Measurements from ENCODE around the gene ZNF215.
"Not testable (repeated sequence)": the region's sequence is repeated elsewhere in the genome, so short reads cannot be mapped to it uniquely, and the experiment has no call there.

The ZNF215 gene

GRCh38 chr11:6943131-6943530 is 16.9 kb downstream of the ZNF215 start:
- no peak for DNase-seq

DNA sequence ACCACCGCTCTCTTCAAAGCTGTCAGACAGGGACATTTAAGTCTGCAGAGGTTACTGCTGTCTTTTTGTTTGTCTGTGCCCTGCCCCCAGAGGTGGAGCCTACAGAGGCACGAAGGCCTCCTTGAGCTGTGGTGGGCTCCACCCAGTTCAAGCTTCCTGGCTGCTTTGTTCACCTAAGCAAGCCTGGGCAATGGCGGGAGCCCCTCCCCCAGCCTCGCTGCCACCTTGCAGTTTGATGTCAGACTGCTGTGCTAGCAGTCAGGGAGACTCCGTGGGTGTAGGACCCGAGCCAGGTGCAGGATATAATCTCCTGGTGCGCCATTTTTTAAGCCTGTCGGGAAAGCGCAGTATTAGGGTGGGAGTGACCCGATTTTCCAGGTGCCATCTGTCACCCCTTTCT is 28.0 kb downstream of the ZNF215 start:
- not testable (repeated sequence) for DNase-seq

DNA sequence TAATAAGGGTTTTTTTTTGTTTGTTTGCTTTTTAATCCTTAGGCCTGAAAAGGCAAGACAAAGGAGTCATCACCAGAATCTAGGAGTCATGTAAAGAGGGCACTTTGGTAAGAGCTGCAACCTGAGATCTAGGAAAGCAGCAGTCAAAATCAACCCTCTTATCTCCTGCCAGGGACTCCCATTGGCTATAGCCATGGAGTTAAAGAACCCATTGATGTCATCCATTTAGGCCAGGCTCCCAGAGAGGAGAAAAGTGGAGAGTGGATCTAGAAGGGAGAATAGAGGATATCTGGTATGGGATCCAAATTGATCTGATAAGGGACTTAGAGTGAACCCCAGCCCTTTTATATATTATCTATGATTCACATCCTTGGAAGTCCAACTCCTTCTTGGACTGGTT is 35.9 kb downstream of the ZNF215 start:
- DNase-seq, result no peak

GRCh38 chr11:6962673-6963072 is 36.4 kb downstream of the ZNF215 start:
- DNase-seq, result no peak

DNA sequence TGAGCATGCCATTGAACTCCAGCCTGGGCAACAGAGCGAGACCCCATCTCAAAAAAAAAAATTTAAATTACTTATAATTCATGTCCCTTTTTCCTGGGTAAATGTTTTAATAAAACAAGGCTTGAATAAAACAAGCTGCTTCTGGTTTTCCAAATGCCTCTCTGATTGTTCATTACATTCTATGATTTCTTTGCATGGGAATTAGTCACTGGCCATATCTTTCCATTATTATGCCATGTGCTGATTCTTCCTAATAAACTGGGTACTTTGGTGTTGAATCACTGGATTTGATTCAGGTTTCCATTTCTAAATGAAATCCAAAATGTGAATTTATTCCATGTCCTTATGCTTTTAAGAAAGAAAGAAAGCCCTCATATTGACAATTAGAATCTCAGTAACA is 42.6 kb downstream of the ZNF215 start:
- DNase-seq, result no peak

GRCh38 chr11:6969854-6970253 is 43.6 kb downstream of the ZNF215 start:
- not testable (repeated sequence) for DNase-seq

DNA sequence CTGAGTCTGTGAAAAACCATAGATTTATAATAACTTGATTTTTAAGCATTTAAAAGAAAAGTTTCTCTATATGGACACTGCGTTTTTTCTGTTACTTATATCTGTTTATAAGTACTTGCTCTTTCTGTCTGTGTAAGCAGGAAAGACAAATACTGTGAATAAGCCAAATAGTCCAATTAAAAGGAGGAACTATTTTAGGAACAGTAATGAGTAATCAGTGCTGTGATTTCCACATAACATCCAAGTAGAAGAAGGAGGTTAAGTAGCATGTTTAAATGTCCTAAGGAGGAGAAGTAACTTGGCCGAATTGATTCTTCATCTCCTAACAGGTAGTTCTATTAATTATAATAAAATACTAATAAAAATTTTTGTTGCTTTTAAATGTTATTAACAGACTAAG is 53.1 kb downstream of the ZNF215 start:
- no peak for DNase-seq

DNA sequence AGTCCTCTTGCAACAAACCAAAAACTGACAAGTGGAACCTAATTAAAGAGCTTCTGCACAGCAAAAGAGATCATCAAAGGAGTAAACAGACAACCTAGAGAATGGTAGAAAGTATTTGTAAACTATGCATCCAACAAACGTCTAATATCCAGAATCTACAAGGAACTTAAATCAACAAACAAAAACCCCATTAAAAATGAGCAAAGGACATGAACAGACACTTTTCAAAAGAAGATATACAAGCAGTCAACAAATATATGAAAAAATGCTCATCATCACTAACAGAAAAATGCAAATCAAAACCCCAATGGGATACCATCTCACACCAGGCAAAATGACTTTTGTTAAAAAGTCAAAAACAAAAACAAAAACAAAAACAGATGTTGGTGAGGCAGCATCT is 60.3 kb downstream of the ZNF215 start:
- DNase-seq, result no peak

- DNase-seq, result no peak
These were observed 62.3 kb downstream of the ZNF215 start for GRCh38 chr11:6988506-6988905.

DNA sequence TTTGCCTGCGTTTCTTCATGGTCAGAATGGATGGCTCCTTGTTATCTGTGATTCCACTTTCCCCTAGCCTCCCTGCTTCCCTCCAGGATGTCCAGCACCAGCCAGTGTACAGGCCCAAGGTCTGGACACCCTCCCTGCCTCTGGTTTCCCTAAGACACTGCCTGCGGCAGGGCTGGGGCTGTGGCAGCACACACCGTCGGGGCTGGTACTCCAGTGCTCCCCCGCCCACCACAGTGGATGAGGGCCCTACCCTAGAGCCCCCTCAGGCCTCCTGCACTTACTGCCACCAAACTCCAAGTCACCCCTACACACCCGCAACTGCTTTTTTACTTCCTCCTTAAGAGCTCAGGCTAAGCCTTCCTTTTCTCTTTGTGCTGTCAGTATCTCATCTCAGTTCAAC is 65.0 kb downstream of the ZNF215 start:
- DNase-seq, result no peak

GRCh38 chr11:6992026-6992425 is 65.8 kb downstream of the ZNF215 start:
- no peak for DNase-seq

DNA sequence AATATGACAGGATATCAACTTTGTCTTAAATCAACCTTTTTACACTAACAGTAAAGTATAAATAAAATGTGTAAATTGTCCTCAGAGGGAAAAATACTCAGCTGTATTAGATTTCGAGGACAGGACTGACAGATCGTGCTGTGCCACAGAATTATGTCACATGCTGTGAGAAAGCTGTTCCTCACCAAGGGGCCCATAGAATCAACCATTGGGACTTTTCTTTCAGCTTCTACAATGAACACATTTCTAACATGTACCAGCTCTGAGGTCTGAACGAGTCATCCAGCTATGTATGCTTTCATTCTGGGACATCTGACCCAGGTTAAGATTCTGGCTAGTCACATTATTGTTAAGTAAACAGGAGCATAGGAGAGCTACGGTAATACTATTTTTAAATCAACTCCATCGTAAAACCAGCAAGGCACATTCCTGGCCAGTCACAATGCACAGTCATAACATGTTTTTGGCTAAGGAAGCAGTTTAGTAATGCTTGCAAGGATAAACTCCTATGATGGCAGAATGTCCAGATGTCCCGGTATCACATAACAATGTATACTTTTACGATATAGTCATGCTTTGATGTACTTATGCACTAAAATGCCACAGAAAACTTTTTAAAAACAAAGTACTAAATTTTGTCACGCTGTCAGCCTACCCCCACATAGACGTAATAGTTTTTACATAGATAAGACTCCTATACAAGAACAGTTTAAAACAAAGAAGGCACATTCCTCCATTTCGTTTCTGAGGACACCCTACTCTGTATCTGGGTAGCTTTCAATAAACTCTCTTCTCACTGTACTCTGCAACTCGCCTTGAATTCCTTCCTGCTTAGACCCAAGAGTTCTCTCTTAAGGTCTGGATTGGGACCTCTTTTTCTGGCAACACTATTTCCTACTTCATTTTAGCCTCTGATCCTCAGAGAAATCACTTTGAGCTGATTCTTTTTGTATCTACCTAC is 66.5 kb downstream of the ZNF215 start:
- no peak for DNase-seq

DNA sequence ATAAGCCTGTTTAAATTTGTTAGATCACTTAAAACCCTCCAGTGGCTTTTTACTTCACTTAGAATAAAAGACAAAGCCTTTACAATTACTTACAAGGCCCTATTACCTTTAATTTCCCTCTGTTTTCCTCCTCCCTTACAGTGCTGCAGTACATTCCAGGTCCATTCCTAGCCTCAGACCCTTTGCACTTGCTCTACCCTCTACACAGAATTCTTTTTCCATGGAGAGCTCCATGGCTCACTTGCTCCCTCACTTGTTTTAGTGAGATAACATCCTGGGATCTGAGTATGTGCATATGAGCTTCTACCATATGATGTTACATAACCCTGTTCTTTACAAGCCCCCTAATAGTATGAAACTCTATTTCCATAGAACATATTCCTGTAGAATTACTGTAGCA is 69.5 kb downstream of the ZNF215 start:
- DNase-seq, result no peak

GRCh38 chr11:7004482-7004881 is 78.3 kb downstream of the ZNF215 start:
- no peak for DNase-seq

All from AML-193 (cell line).